HepG2 (cell line): ENCODE data around the gene GSK3A. TPM values are rescaled to one million over a fixed set of nuclear protein-coding genes. Genes with fewer than 3 reads are reported as not detected.

ENCODE experiments used
- ATF3 ChIP-seq: sonication (generic); formaldehyde crosslinking; IDR thresholded peaks from 2 replicates; pipeline ENCODE4 v1.4.0; 2020; ENCODE audit warnings: missing genetic modification reagents
- CBX5 ChIP-seq: sonication (generic); formaldehyde crosslinking; IDR thresholded peaks from 2 replicates; pipeline ENCODE4 v1.4.0; 2020; ENCODE audit warnings: missing genetic modification reagents, borderline replicate concordance
- CREM ChIP-seq, 2 experiments: sonication (generic) in 1 of 2; formaldehyde crosslinking in 1 of 2; IDR thresholded peaks; 2 replicates each; pipeline versions ENCODE4 v1.4.0 to v1.6.1; 2016 to 2020; ENCODE audit warnings: antibody characterized with exemption in 1 of 2, mild to moderate bottlenecking in 1 of 2, missing genetic modification reagents in 1 of 2
- FOXO1 ChIP-seq: sonication (generic); formaldehyde crosslinking; IDR thresholded peaks from 2 replicates; pipeline ENCODE4 v1.4.0; 2020; ENCODE audit warnings: missing genetic modification reagents
- KDM6A ChIP-seq: IDR thresholded peaks from 2 replicates; pipeline ENCODE4 v1.6.1; 2016; ENCODE audit warnings: low read depth
- RAD51 ChIP-seq: fragments of 450-650 bp; IDR thresholded peaks from 2 replicates; pipeline ENCODE4 v1.6.1; 2016; ENCODE audit warnings: borderline replicate concordance
- TAF15 ChIP-seq: fragments of 200-400 bp; formaldehyde crosslinking; IDR thresholded peaks from one replicate; pipeline ENCODE4 v1.6.1; 2018; ENCODE audit warnings: mild to moderate bottlenecking, low read depth, low read length; ENCODE audit not compliant: poor library complexity, severe bottlenecking
- TBX3 ChIP-seq: fragments of 450-650 bp; IDR thresholded peaks from 2 replicates; pipeline ENCODE4 v1.6.1; 2017; ENCODE audit warnings: antibody characterized with exemption, mild to moderate bottlenecking, inconsistent platforms, borderline replicate concordance
- TCF7 ChIP-seq: sonication (generic); IDR thresholded peaks from 2 replicates; pipeline ENCODE4 v1.6.1; 2016; ENCODE audit warnings: antibody characterized with exemption, low read depth
- TGIF2 ChIP-seq: IDR thresholded peaks from 2 replicates; pipeline ENCODE4 v1.6.1; 2016; ENCODE audit warnings: control low read depth, missing compliant biosample characterization
- TIGD3 ChIP-seq: sonication (generic); formaldehyde crosslinking; IDR thresholded peaks from 2 replicates; pipeline ENCODE4 v1.5.1; 2020; ENCODE audit warnings: mild to moderate bottlenecking, missing genetic modification reagents, borderline replicate concordance
- ZBTB1 ChIP-seq: sonication (generic); formaldehyde crosslinking; IDR thresholded peaks from 2 replicates; pipeline ENCODE4 v1.4.0; 2020; ENCODE audit warnings: missing genetic modification reagents, borderline replicate concordance
- ZNF275 ChIP-seq: sonication (generic); formaldehyde crosslinking; IDR thresholded peaks from 2 replicates; pipeline ENCODE4 v1.8.0; 2022; ENCODE audit warnings: missing genetic modification reagents, mild to moderate bottlenecking, inconsistent platforms, borderline replicate concordance
- ZNF317 ChIP-seq: sonication (generic); formaldehyde crosslinking; IDR thresholded peaks from 2 replicates; pipeline ENCODE4 v1.5.0; 2020; ENCODE audit warnings: mild to moderate bottlenecking, missing genetic modification reagents
- ZNF503 ChIP-seq: sonication (generic); formaldehyde crosslinking; IDR thresholded peaks from 2 replicates; pipeline ENCODE4 v1.4.0; 2020; ENCODE audit warnings: missing genetic modification reagents
- ZNF512B ChIP-seq: sonication (generic); formaldehyde crosslinking; IDR thresholded peaks from 2 replicates; pipeline ENCODE4 v1.5.1; 2020; ENCODE audit warnings: missing genetic modification reagents, mild to moderate bottlenecking, borderline replicate concordance
- ZNF547 ChIP-seq: sonication (generic); formaldehyde crosslinking; IDR thresholded peaks from 2 replicates; pipeline ENCODE4 v1.5.1; 2020; ENCODE audit warnings: mild to moderate bottlenecking, missing genetic modification reagents
- ZNF761 ChIP-seq: sonication (generic); formaldehyde crosslinking; conservative IDR thresholded peaks from 2 replicates; pipeline ENCODE4 v1.4.0; 2020; ENCODE audit warnings: mild to moderate bottlenecking, missing genetic modification reagents
- ZUFSP ChIP-seq: sonication (generic); formaldehyde crosslinking; IDR thresholded peaks from 2 replicates; pipeline ENCODE4 v1.9.0; 2021; ENCODE audit warnings: missing genetic modification reagents, mild to moderate bottlenecking, borderline replicate concordance
- polyA plus RNA-seq, 8 experiments: library from polyadenylated mRNA; depleted of rRNA in 3 of 8; stranded (reverse) in 7 of 8; unstranded in 1 of 8; fragments of >200 nt; fragmentation: Illumina TruSeq in 4 of 8; extraction: Trizol in 4 of 8; gene quantifications; 2 replicates each; pipeline versions ENCODE4 v1.2.1 to v1.2.3, GENCODE V29; 2011 to 2016; ENCODE audit warnings: low read depth in 4 of 8, missing spikeins in 1 of 8, mixed read lengths in 1 of 8; ENCODE audit not compliant: insufficient read depth in 1 of 8
- total RNA-seq, 5 experiments: library from RNA; depleted of rRNA; stranded (reverse); fragments of >200 nt; fragmentation: Illumina TruSeq; extraction: Trizol; gene quantifications; 2 replicates each; pipeline ENCODE4 v1.2.3, GENCODE V29; 2016; ENCODE audit warnings: low read depth in 1 of 5

The GSK3A gene
- total and polyA plus RNA-seq, 2 of the 13 experiments (the other 11 are each of a cell fraction or from before 2014, with no cell fraction given), result 16.9 to 52.5 TPM

- TF ChIP-seq TCF7 (no peak), RAD51 (no peak), ZNF503 (CRISPR knock-in tag) (no peak), TAF15 (no peak), KDM6A (CRISPR knock-in tag) (no peak), FOXO1 (CRISPR knock-in tag) (no peak), CREM (IDR thresholded peaks at IDR 0.05) (no peak), CREM (CRISPR knock-in tag; IDR thresholded peaks at IDR 0.05) (no peak), ZNF512B (no peak), TGIF2 (CRISPR knock-in tag) (peak; percentile 27; the same call in 1 of the 2 replicates), ZBTB1 (CRISPR knock-in tag) (no peak), ZNF547 (CRISPR knock-in tag) (peak; percentile 64; the same call in 1 of the 2 replicates), TBX3 (no peak), ZNF761 (CRISPR knock-in tag) (no peak), ZUFSP (CRISPR knock-in tag) (no peak), ZNF317 (CRISPR knock-in tag) (peak; percentile 33; the same call in 1 of the 2 replicates), ATF3 (CRISPR knock-in tag) (no peak), ZNF275 (no peak), TIGD3 (no peak), CBX5 (no peak)
Measured at GRCh38 chr19:42269478-42270345, 27.3 kb upstream of the GSK3A start (continued).
